HepG2 (cell line): ENCODE measurements around the gene WWC2.

Experiments used
- CREM ChIP-seq, 2 experiments: sonication (generic) in 1 of 2; formaldehyde crosslinking in 1 of 2; IDR thresholded peaks; 2 replicates each; pipeline versions ENCODE4 v1.4.0 to v1.6.1; 2016 to 2020; ENCODE audit warnings: antibody characterized with exemption in 1 of 2, mild to moderate bottlenecking in 1 of 2, missing genetic modification reagents in 1 of 2
- CTCF ChIP-seq: sonication (generic); formaldehyde crosslinking; IDR thresholded peaks from 2 replicates; pipeline ENCODE4 v1.5.0; 2020; ENCODE audit warnings: mild to moderate bottlenecking, missing genetic modification reagents, moderate library complexity
- ELF3 ChIP-seq: IDR thresholded peaks from 2 replicates; pipeline ENCODE4 v1.6.1; 2016; ENCODE audit warnings: missing genetic modification reagents, missing compliant biosample characterization
- MLXIP ChIP-seq: sonication (generic); formaldehyde crosslinking; IDR thresholded peaks from 2 replicates; pipeline ENCODE4 v1.9.0; 2021; ENCODE audit warnings: missing genetic modification reagents, borderline replicate concordance
- RAD21 ChIP-seq: fragments of 450-650 bp; formaldehyde crosslinking; IDR thresholded peaks from 2 replicates; pipeline ENCODE4 v1.5.0; 2020; ENCODE audit warnings: mild to moderate bottlenecking
- YY1 ChIP-seq: IDR thresholded peaks from 2 replicates; pipeline ENCODE4 v1.6.1; 2011; ENCODE audit warnings: low read length, low read depth, moderate library complexity, mild to moderate bottlenecking; ENCODE audit not compliant: insufficient read depth, insufficient replicate concordance
- ZC3H4 ChIP-seq: sonication (generic); formaldehyde crosslinking; IDR thresholded peaks from 2 replicates; pipeline ENCODE4 v1.4.0; 2020; ENCODE audit warnings: missing genetic modification reagents, borderline replicate concordance
- ZKSCAN1 ChIP-seq: fragments of 150-350 bp; IDR thresholded peaks from 2 replicates; pipeline ENCODE4 v1.6.1; 2014; ENCODE audit warnings: low read length
- ZNF549 ChIP-seq: sonication (generic); formaldehyde crosslinking; IDR thresholded peaks from 2 replicates; pipeline ENCODE4 v1.5.0; 2020; ENCODE audit warnings: missing genetic modification reagents
- ZNF687 ChIP-seq: sonication (generic); formaldehyde crosslinking; IDR thresholded peaks from 2 replicates; pipeline ENCODE4 v1.5.1; 2020; ENCODE audit warnings: mild to moderate bottlenecking, missing genetic modification reagents, moderate library complexity
- ZNF776 ChIP-seq: sonication (generic); formaldehyde crosslinking; IDR thresholded peaks from 2 replicates; pipeline ENCODE4 v1.4.0; 2020; ENCODE audit warnings: mild to moderate bottlenecking, missing genetic modification reagents

GRCh38 chr4:183241322-183241640 lies 142.2 kb downstream of the WWC2 start:
- TF ChIP-seq CTCF (CRISPR knock-in tag) (no peak), ZNF549 (CRISPR knock-in tag) (no peak), YY1 (no peak), CREM (IDR thresholded peaks at IDR 0.05) (no peak), CREM (CRISPR knock-in tag; IDR thresholded peaks at IDR 0.05) (no peak), ZC3H4 (CRISPR knock-in tag) (no peak), MLXIP (CRISPR knock-in tag) (no peak), ZKSCAN1 (no peak), ZNF687 (CRISPR knock-in tag) (no peak), RAD21 (CRISPR knock-in tag) (no peak), ELF3 (CRISPR knock-in tag) (no peak), ZNF776 (CRISPR knock-in tag) (no peak)
